Measurements from ENCODE around the gene THSD1.

THSD1 gene, protein sequence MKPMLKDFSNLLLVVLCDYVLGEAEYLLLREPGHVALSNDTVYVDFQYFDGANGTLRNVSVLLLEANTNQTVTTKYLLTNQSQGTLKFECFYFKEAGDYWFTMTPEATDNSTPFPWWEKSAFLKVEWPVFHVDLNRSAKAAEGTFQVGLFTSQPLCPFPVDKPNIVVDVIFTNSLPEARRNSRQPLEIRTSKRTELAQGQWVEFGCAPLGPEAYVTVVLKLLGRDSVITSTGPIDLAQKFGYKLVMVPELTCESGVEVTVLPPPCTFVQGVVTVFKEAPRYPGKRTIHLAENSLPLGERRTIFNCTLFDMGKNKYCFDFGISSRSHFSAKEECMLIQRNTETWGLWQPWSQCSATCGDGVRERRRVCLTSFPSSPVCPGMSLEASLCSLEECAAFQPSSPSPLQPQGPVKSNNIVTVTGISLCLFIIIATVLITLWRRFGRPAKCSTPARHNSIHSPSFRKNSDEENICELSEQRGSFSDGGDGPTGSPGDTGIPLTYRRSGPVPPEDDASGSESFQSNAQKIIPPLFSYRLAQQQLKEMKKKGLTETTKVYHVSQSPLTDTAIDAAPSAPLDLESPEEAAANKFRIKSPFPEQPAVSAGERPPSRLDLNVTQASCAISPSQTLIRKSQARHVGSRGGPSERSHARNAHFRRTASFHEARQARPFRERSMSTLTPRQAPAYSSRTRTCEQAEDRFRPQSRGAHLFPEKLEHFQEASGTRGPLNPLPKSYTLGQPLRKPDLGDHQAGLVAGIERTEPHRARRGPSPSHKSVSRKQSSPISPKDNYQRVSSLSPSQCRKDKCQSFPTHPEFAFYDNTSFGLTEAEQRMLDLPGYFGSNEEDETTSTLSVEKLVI

DNA sequence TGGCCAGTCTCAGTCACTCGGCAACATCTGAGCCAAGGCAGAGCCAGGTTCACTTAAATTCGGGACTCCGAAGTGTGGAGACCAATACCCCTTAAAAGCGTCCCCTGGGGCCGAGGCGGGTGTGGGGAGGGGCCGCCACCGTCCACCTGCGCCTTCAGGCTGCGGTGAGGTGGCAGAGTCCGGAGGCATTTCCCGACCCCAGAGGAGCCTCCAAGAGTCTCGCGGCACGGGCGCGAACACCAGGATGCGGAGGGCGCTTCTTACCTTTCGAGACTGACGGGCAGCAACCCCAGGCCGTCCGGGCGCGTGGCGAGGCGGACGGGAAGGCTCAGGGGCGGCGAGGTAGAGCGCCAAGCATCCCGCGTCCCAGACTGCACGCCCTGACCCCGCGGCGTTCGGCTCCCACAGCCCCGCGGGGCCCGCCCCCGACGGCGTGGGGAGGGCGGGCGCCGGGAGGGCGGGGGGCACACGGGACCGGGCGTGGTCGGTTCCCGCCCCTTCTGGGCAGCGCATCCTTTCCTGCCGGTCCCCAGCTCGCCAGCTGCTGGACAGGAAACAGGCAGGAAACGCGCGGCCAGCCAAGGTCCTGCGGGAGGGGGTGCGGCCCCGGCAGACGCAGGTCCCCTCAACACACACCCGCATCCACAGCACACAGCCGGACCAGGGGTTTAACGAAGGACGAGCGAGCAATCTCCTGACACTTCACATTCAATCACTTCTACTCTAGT, at the start of gene THSD1:
TSS of gene THSD1 (minus strand) at position 406 of the 728 bp plus-strand sequence. CDS start 3,572 bp downstream, outside the sequence.
- DNase-seq, result no peak

DNA sequence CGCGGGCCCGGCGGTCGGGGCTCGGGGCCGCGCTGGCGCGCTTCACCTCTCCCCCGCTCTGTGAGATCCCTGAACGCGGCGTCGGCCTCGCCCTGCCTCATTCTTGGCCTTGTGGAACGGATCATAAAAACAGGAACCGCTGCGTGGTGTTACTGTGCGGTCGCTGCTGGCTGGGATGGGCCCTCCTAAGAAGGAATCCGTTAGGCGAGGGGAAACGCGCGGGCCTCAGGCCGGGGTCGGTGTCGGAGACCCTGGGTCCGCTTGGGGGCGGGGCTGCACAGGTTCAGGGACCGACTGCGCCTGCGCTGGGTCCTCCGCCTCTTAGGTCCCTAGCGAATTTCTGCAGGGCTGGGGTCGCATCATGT, 49.7 kb upstream of the THSD1 start:
- DNase-seq, result peak; percentile 58 to 65 (median 62)

DNA sequence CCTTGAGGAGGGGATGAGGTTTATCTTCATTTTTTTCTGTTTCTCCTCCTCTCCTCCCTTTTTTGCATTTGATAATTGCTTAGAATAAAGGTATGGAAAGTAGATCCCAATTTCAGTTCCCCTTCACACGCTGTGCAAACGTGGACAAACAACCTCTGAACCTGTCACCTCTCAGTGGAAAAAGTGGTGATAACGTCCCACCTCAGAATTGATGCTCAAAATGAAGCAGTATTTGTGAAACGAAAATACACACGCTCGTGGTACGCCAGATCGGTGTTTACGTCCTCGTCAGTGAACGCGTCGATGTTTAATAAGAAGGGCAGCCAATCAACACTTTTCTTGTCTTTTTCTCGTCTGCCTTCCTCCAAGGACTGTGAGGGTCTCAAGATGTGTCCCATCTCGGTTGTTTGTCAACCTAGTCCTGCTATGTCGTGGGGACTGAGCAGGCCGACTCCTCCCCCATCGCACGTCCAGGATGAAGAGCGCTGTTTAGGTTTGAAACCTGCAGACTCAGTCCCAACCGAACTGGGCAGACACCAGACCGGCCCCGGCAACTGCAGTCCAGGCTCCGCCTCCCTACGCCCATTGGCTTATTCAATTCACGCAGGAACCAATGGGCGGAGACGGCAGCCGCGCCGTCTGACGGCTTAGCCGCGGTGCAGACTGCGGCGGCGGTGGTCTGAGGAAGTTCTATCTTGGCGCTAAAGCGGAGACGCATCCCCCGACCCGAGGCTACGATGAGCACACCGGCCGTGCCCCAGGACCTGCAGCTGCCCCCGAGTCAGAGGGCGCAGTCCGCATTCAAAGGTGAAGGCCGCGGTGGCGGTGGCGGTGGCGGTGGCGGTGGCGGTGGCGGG, 49.1 kb upstream of the THSD1 start, which contains the start of gene CKAP2:
TSS of gene CKAP2 (plus strand) at position 659 of the 857 bp plus-strand sequence. CDS start at position 738, 79 bp downstream.
- peak; percentile 75 to 92 (median 86) for DNase-seq

DNA sequence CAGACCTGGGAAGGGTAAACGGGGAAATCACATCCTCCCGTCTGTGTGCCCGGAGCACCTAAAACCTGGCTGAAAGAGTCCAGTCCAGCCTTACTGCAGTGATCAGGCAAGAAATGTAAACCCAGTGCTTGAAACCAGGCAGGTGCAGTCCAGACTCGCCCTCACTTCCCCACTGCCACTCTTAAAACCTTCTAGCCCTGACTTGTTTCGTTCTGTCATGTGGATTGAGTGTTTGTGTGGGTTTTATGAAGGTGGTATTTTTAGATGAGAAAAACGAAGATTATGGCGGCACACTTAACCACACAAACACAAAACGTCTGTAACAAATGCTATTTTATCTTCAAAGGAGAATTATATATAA, 48.5 kb upstream of the THSD1 start:
- no peak for DNase-seq

DNA sequence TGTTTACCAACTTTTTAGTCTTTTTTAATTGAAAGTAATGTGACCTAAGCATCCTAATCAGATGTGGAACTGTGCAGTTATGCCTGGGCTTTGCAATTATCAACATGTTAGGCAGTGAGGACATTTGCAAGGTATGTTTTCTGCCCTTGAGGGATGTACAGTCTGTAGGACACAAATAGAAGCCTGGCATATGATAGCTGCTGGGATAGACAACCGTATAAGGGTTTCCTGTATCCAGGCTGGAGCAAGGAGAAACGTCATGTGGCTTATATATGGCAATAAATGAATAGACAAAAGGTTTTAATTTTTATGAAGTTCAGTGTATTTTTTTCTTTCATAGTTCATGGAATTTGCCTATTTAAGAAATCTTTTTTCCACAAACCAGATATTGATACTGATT, 46.5 kb upstream of the THSD1 start:
- DNase-seq, result no peak

DNA sequence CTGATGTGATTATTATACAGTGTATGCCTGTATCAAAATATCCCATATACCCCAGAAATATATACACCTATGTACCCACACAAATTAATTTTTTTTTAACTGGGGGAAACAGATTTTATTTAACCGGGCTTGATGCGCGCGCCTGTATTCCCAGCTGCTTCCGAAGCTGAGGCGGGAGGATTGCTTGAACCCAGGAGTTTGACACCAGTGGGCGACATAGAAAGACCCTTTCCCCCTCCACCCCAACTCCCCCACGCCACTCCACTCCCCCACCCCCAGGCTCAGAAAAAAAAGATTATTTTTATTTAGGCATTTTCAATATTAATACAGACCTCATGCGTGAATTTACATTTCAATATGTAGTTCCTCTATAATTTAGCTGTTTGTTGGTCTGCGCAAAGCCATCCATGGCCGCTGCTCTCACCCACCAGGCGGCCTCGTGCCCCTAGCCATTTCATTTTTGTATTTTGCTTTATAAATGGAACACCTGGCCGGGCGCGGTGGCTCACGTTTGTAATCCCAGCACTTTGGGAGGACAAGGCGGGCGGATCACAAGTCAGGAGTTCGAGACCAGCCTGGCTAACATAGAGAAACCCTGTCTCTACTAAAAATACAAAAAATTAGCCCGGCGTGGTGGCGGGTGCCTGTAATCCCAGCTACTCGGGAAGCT, 45.3 kb upstream of the THSD1 start:
- no peak for DNase-seq

DNA sequence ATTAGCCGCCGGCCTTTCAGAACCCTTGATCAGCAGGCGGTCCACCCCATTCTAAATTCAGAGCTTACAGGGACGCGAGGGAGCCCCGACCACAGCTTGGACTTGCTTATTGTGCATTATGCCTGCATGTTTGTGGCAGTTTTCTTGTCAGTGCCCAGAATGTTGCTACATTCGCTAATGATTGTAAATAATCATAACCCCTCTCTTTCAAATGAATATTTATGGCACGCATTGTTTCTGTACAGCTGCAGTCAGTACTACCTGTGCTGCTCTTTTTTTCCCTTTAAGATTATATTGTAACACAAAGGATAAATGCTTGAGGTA, 44.8 kb upstream of the THSD1 start:
- no peak for DNase-seq

DNA sequence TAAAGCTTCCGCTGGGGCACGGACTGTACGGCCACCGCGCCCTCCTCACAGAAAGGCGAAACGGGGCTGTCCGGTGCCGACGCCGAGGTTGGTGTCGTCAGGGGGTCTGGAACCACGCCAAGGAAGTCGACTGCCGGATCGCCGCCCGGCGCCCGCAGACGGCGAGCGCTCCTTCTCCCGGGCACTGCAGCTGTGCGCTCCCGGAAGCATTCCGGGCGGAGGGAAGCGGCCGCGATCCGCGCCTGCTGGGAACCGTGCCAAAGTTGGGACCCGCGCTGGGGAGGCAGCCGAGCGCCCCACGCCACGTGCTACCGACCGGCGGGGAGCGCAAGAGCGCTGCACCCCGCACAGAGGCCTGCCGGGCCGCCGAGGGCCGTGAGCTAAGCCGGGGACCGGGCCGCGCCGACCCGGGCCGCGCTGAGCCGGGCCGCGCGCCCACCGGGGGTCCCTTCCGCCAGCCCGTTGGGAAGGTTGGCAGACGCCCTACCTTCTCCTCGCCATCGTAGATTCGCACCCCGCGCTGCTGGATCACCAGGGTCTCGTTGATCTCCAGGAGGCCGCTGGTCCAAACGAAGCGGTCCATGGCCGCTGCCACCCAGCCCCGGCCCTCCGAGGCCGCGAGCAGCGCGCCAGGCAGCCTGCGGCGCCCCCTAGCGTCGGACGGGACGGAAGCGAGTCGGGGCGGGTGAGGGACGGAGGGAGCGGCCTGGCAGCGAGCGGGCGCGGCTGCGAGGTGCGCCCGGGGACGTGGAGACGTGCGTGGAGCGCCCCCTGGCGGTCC, 44.2 kb upstream of the THSD1 start, which contains the start of gene VPS36:
TSS of gene VPS36 (minus strand) at position 623 of the 781 bp plus-strand sequence. CDS start at position 583, 40 bp downstream.
- peak; percentile 95 to 96 (median 96) for DNase-seq

DNA sequence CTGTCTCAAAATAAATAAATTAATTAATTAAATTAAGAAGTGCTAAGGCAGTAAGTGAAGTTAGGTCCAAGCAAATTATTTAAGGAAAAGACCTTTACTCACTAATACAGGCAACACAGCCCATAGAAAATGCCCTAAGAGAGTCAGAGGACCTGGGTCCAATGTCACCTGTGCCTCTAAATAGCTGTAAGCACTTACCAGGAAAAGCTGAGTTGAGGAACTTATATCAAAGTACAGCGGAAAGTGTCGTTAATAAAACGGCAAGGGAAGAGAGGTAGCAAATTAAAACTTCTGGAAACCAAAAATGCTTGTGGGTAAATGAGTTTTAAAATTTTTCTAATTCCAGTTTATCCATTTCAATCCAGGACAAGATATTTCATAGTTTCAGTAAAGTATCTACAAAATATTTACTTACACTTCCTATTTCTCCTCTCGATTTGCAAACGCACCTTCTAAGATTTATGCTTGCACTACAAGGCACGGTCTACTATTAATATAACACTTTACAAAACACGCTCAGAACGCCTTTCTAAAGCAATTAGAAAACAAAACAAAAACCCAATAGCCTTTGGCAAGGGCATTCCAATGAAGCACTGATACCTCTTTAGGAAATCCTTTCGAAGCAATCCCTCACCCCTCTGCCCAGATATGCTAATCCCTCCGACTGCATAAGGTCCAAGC, 43.5 kb upstream of the THSD1 start:
- no peak for DNase-seq

DNA sequence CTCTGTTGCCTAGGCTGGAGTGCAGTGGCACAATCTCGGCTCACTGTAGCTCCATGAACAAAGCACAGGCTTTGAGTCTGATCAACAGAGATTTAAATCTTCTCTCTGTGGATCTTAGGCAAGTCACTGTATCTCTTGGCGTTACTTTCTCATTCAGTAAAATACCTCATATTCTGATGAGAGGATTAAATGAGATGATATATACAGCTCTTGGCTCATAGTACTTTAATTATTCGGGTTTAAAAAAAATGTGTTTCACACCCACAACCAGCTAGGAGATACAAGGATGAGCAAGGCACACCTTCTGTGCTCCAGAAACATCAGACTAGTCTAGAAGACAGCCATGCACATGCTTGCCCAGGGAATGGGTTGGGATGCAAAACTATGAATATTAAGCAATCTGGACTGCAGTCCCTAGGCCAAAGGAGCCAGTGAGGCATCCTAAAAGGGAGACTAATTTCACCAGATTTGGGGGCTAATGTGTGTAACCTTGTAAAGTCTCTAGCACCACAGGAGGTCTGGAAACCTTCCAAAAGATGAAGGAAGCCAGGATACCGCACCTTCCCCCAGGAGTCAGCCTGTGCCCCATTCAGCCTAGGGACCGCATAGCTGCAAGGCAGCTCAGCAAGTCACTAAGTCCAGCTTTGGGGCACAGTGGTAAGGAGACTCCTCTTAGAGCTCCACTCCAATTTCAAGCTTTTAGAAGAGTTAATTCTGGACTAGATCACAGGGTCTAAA, 42.0 kb upstream of the THSD1 start:
- no peak for DNase-seq

DNA sequence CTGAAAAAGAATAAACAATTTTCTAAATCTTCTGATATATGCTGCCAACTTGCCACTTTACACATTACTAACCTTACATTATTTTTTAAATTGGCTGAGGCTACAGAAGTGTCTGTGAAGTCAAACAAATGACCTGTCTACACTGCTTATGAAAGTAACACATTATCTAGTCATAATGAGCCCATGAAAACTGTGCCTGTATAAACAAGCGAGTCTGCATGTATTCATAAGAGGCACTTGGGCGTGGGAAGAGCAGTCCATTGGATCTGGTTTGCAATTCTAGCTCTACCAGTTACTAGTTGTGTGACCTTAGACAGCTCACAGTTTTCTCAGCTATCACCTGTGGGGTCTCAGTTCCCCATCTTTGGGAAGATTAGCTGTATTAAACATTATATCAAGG, 41.4 kb upstream of the THSD1 start:
- DNase-seq, result no peak

DNA sequence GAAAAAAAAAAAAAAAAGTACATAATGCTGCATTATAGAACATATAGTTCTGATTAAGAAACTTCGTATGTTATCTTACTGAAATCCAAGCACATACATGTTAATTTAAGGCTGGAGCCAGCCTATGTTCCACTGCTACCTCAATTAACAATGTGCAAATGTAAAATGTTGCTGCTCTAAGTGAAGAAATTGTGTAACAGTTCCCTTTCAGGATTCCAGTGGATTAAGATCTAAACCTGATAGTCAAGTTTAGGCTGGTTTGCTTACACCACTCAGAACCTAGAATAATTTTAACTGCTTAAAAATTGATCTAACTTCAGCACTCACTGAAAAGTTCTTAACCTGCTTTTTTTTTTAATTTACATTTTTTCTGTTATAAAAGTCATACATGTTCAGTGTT, 40.3 kb upstream of the THSD1 start:
- DNase-seq, result no peak

DNA sequence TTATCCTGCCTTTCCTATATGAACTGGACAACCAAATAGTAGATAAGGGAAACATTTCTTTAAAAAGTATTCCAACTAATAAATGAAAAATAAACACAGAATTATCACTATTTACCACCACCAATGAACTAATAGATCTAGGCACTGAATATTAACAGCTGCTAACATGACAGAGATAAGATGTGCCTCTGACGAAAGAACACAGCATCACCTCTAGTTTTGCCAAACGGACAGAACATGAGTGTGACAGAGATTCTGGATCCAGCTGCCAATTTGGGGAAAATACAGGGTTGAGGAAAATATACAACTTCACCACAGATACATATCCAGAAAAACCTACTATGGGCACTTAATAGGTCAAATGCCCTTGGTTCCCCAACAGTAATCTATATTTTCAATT, 26.5 kb upstream of the THSD1 start:
- no peak for DNase-seq

DNA sequence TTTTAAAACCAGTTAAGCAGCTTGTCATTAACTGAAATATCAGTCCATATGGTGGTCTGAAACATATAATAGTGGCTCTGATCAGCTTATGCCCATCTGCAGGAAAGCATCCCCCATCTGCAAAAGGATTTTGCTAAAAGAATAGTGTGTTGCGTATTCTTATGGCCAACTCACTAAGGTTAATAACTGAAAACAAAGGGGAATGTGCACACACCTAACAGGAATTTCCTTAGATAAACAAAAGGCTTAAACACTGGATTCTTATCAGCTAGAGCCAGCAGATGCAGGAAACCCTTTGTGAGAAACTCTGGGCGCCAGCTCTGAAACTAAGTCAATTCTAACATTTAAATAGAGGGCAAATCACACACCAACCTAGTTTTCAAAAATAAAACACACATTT, 22.3 kb upstream of the THSD1 start:
- no peak for DNase-seq

DNA sequence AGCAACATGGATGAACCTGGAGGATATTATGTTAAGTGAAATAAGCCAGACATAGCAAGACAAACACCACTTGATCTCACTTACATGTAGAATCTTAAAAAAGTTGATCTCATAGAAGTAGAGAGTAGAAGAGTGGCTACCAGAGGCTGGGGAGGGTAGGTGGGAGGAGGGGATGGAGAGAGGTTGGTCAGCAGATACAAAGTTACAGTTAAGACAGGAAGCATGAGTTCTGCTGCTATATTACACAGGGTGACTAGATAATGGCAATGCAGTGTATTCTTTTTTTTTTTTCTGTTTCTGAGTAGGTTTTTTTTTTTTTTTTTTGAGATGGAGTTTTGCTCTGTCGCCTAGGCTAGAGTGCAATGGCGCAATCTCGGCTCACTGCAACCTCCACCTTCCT, 15.2 kb upstream of the THSD1 start:
- no peak for DNase-seq

DNA sequence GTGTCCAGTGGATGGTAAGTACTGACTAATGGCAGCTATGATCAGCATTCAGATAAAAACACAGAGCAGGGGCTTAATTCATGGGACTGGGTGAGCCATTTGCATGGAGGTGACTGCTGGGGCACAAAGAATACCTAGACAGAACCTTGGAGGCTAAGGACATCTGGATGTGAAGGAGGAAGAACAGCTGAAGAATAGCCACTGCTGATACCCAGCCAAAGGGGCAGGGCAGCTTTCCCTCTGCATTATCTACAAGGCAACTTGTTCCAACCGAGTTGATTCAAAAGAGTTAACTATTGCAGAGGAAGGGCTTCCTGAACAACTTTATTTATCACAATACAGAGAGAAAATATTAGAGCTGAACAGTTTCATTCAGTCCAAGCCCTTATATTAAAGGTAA, 13.1 kb upstream of the THSD1 start:
- no peak for DNase-seq

DNA sequence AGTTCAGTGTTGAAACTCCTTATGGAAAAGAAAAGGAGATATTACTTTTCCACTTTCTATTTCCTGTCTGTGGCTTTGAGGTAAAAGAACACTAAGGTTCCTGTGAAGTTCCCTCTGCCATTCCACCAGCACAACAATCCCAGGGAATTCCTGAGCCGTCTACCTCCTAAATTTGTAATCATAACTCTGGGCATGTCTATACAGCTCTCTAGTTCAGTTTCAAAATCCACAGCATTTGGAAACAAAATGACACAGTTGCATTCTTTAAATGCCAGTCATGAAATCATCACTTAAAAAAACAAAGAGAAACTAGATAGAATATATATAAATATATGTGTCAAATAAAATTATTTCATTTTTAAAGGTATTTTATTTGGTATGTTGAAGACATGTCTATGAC, 9.0 kb upstream of the THSD1 start:
- DNase-seq, result no peak

DNA sequence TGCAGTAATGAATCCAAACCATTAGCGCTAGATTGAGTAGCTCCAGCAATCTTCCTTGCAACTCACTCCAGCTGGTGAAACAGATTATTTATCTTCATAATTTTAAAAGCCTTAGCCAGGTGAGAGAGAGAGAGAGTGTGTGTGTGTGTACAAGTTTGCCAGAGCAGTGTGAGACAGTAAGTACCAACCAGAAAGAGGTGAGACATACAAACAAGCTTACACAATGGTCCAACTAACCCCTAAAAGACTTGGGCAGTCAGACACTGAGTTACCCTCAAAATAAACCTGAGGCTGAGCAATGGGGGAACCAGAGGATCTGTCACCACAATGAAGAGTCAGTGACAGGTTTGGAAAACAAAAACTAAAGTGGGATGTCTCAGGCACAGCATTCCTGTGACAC, 8.1 kb upstream of the THSD1 start:
- DNase-seq, result no peak

DNA sequence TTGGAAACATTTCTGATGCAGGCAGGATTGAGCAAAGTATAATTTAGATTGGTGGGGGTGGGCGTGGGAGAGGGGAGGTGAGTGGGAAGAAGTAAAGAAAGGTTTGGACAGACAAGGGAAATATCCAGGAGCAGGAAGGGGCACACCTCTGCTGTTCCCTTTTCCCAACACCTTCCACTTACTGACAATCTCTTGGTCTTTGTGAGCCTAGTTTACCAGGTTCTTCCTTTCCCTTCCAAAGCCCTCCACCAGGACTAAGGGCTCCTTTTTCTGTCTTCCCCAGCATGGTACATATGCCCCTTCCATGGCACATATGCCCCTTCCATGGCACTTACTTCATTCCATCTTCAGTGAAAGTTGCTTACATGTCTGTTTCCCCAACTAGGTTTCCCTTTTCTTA, 6.2 kb upstream of the THSD1 start:
- DNase-seq, result no peak

DNA sequence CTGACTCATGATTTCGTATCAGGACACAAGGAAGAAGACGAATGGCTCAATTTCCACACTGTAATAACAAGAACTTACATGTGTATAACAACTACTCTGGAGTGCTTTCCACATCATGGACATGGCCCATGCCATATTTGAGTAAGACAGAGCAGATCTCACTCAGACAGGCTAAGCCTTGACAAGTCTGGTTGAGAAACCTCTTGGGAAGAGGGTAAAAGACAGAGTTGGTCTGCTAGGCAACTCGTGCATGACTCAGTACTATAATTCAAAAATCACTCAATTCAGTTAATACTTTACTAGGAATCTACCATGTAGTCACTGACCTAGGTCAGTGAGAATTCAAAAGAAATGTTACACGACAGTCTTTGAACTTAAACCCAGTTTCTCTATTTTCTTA, 5.7 kb upstream of the THSD1 start:
- DNase-seq, result no peak

Measured in activated CD4-positive, CD25-positive, alpha-beta regulatory T cell (primary cell).